GM21619 (cell line): Measurements from ENCODE around the gene KRTAP9-9.
"Not testable (repeated sequence)": the region's sequence is repeated elsewhere in the genome, so short reads cannot be mapped to it uniquely, and the experiment has no call there.

Source experiments
- ATAC-seq: cut with Tn5 transposase; IDR thresholded peaks from one replicate; pipeline ENCODE4 v1.9.1; 2021; ENCODE audit not compliant: unreplicated experiment

The KRTAP9-9 gene

GRCh38 chr17:41264599-41264998 is 9.4 kb downstream of the KRTAP9-9 start:
- ATAC-seq = no peak

DNA sequence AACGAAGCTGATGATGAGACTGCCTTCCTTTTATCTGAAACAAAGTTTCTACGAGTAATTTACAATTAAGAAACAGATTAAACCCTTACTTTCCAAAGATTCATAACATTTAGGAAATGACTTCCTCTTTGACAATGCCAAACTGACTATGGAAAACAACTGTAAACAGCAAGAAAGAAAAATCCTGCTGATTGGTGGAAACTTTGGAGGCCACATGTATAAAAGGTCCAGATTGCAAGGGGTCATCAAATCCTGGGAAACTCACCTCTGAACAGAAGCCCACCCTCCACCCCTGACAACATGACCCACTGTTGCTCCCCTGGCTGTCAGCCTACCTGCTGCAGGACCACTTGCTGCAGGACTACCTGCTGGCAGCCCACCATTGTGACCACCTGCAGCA is 9.9 kb downstream of the KRTAP9-9 start, which contains the start of gene KRTAP9-6:
TSS of gene KRTAP9-6 (plus strand) at position 301 of the 400 bp plus-strand sequence. CDS start at position 301, 0 bp downstream.
- ATAC-seq = no peak

DNA sequence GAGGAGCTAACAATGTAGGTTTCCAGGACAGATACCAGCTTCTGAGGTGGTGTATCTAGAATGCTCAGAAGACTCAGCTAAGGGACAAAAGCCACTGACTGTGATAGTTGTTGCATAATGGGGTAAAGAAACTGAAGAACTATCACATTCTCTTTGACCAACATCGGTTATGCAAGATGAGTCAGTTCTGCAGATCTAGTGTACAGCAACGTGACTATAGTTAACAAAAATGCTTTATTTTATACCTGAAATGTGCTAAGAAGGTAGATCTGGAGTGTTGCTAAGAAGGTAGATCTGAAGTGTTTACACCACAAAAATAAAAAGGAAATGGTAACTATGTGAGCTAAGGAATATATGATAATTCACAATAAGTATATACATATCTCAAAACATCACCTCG is 12.5 kb downstream of the KRTAP9-9 start:
- ATAC-seq = no peak

DNA sequence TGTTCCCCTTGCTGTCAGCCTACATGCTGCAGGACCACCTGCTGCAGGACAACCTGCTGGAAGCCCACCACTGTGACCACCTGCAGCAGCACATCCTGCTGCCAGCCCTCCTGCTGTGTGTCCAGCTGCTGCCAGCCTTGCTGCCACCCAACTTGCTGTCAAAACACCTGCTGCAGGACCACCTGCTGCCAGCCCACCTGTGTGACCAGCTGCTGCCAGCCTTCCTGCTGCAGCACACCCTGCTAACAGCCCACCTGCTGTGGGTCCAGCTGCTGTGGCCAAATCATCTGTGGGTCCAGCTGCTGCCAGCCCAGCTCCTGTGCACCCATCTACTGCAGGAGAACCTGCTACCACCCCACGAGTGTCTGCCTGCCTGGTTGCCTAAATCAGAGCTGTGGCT is 16.1 kb downstream of the KRTAP9-9 start:
- not testable (repeated sequence) for ATAC-seq

- ATAC-seq = no peak
These were observed 16.7 kb downstream of the KRTAP9-9 start for GRCh38 chr17:41271858-41272257.

DNA sequence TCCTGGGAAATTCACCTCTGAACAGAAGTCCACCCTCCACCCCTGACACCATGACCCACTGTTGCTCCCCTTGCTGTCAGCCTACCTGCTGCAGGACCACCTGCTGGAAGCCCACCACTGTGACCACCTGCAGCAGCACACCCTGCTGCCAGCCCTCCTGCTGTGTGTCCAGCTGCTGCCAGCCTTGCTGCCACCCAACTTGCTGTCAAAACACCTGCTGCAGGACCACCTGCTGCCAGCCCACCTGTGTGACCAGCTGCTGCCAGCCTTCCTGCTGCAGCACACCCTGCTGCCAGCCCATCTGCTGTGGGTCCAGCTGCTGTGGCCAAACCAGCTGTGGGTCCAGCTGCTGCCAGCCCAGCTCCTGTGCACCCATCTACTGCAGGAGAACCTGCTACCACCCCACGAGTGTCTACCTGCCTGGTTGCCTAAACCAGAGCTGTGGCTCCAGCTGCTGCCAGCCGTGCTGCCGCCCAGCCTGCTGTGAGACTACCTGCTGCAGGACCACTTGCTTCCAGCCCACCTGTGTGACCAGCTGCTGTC is 20.5 kb downstream of the KRTAP9-9 start, which contains the start of gene KRTAP9-7:
TSS of gene KRTAP9-7 (plus strand) at position 51 of the 543 bp plus-strand sequence. CDS start at position 51, 0 bp downstream.
- not testable (repeated sequence) for ATAC-seq

DNA sequence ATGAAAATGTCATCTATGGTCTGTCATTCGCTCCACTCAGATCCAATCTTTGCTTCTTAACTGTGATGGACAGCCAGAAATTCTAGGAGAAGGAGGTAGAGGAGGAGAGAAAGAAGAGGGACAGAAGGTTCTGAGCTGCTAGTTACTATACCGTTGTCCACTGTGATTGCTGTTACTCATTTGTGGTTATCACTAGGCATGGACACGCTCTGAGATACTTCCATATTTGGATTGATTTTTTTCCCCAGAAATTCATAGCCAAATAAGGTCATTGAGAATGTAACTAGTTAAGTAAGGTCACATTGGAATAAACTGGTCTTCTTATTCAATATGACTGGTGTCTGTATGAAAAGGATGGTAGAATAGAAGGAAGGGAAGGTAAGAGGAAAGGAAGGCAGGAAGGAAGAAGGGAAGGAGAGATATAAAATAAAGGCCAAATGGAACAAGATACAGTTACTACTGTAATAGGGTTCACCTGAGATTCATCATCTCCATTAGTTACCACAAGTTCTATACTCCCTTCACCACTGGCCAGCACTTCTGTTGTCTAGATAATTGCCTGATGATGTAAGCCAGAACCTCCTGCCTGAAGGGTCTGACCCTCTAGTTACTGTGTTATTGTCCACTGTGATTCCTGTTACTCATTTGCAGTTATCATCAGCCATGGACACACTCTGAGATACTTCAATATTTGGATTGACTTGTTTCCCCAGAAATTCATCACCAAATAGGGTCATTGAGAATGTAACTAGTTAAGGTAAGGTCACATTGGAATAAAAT is 23.2 kb downstream of the KRTAP9-9 start:
- no peak for ATAC-seq

DNA sequence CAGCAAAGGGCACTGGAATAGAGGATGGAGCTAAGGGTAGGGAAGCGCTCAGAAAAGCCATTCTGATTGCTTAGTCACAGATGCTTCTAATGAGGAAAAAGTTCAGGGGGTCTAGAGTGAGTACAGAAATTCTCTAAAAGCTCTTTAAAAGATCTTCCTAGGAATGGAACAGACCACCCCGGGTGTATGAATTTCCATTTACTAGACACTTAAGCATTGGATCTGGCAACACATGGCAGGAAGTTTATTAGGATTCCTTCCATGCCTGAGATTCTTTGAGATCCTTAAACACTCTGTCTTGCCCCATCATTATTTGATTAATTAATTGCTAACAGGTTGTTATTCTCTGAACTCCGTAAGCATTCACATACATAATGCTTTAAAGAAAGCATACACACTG is 28.9 kb downstream of the KRTAP9-9 start:
- no peak for ATAC-seq

- no peak for ATAC-seq
These were observed 29.4 kb downstream of the KRTAP9-9 start for GRCh38 chr17:41284546-41284945.

GRCh38 chr17:41287050-41287449 is 31.9 kb downstream of the KRTAP9-9 start:
- no peak for ATAC-seq

DNA sequence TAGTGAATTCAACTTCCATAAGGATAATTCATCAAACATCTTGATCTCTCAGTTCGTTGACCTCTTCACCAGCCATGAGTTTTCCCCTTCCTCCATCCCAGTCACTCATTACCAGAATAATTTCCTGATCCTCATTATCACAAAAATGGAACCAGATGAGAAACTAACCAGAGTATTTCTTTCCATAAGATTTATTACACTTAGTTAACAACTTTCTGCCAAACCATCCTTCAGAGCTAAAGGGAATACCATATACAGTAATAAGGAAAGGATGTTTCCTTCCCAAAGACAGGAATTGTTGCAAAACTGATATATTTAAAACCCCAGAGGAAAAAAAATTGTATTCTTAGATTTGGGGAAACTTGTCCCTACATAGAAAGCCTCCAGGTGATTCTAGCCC is 38.8 kb downstream of the KRTAP9-9 start:
- no peak for ATAC-seq

GRCh38 chr17:41296846-41297245 is 41.7 kb downstream of the KRTAP9-9 start:
- ATAC-seq = no peak

DNA sequence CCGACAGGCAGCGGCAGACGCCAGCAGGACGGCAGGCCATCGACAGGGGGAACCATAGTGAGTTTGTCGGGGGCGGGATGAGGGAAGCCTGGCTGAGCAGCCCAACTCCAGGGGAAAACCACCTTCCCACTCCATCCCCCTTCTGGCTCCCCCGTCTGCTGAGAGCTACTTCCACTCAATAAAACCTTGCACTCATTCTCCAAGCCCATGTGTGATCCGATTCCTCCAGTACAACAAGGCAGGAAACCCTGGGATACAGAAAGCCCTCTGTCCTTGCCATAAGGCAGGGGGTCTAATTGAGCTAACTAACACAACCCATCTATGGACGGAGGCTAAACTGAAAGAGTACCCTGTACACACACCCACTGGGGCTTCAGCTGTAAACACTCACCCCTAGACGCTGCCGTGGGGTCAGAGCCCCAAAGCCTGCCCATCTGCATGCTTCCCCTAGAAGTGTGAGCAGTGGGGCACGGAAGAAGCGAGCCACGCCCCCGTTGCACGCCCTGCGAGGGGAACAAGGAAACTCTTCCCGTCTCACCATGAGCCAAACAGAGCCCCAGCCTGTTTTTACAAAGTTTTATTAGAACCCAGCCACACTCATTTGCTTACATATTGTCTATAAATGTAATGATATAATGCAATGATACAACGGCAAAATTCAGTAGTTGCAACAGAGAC is 43.4 kb downstream of the KRTAP9-9 start:
- ATAC-seq = no peak

GRCh38 chr17:41301204-41301790 is 46.1 kb downstream of the KRTAP9-9 start:
- no peak for ATAC-seq

DNA sequence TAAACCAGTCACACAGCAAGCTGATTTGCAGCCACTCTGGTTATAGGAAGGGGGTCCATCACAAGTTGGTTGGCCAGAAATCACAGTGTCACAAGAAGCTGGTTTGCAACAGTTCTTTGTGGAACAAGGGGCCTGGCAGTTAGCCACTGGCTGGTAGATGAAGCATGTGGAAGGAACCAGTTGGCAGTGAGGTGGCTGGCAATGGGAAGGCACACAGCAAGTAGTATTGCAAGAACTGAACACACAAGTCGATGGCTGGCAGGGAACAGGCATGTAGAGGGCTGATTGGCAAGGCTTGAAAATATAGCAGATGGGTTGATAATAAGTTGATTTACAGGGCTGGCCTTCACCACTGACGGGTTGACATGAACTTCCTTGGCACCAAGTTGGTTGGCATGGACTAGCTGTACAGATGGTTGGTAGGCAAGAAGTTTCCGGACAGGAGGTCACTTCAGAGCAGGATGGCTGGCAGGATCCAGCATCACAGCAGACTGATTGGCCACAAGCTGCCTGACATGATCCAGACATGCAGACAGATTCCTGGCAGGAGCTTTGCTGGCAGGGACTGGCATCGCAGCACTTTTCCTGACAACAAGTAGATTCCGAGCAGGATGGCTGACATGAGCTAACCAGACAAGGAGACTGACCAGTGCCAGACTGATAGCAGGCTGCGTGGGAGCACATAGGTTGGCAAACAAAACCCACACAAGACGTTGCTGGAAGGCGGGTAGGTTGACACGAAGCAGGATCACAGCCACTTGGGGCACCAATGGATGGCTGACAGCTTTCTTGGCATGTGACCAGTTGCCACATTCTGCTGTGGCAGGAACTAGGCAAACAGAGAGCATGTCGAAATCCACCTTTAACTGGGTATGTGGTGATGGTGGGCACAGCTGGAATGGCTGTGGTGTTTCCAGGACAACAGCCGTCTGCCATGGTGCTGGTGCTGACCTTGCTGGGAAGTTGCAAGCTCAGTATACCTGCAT is 47.0 kb downstream of the KRTAP9-9 start, which contains the start of gene KRTAP29-1:
TSS of gene KRTAP29-1 (minus strand) at position 936 of the 986 bp plus-strand sequence. CDS start at position 936, 0 bp downstream.
- no peak for ATAC-seq

DNA sequence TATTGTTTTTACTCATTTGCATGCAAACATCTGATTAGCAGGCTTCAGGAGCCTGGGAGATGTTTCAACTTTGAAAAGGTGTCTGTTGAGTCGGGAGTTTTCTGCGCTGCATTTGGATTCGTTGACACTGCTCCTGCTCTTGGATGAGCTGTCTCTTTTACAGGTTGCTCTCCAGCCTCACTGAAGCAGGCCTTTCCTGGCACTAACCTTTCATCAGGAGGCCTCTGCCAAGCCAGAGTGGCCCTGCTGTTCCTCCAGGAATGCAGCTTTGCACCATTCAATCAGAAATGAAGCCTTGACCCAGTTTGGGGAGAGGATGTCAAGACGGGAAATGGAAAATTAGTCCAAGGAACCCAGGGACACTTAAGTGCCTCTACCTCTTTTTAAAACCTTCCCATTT is 47.8 kb downstream of the KRTAP9-9 start:
- ATAC-seq = no peak

- no peak for ATAC-seq
These were observed 48.9 kb downstream of the KRTAP9-9 start for GRCh38 chr17:41304091-41304490.
